ENCODE results near the gene DPYD.

DPYD gene

GRCh38 chr1:97461782-97462181 lies 459.1 kb downstream of the DPYD start:
- no peak for DNase-seq (ENCODE audit: extremely low read depth in 1 of 2, low read depth in 1 of 2)

- no peak for DNase-seq (ENCODE audit: extremely low read depth in 1 of 2, low read depth in 1 of 2)
These were observed 463.3 kb downstream of the DPYD start for GRCh38 chr1:97457446-97458089.

- DNase-seq (ENCODE audit: extremely low read depth in 1 of 2, low read depth in 1 of 2): no peak
These were observed 468.9 kb downstream of the DPYD start for GRCh38 chr1:97451944-97452343.

GRCh38 chr1:97451046-97451826 lies 469.6 kb downstream of the DPYD start:
- DNase-seq (ENCODE audit: extremely low read depth in 1 of 2, low read depth in 1 of 2): no peak

- DNase-seq (ENCODE audit: extremely low read depth in 1 of 2, low read depth in 1 of 2): no peak
These were observed 478.9 kb downstream of the DPYD start for GRCh38 chr1:97441966-97442365.

- no peak for DNase-seq (ENCODE audit: extremely low read depth in 1 of 2, low read depth in 1 of 2)
These were observed 487.0 kb downstream of the DPYD start for GRCh38 chr1:97433824-97434177.

GRCh38 chr1:97433094-97433823 lies 487.6 kb downstream of the DPYD start:
- DNase-seq (ENCODE audit: extremely low read depth in 1 of 2, low read depth in 1 of 2): no peak

GRCh38 chr1:97427371-97427770 lies 493.5 kb downstream of the DPYD start:
- no peak for DNase-seq (ENCODE audit: extremely low read depth in 1 of 2, low read depth in 1 of 2)

GRCh38 chr1:97424209-97424608 lies 496.6 kb downstream of the DPYD start:
- DNase-seq (ENCODE audit: extremely low read depth in 1 of 2, low read depth in 1 of 2): no peak

- DNase-seq (ENCODE audit: extremely low read depth in 1 of 2, low read depth in 1 of 2): no peak
These were observed 497.4 kb downstream of the DPYD start for GRCh38 chr1:97423403-97423802.

- no peak for DNase-seq (ENCODE audit: extremely low read depth in 1 of 2, low read depth in 1 of 2)
These were observed 503.2 kb downstream of the DPYD start for GRCh38 chr1:97417661-97418060.

- no peak for DNase-seq (ENCODE audit: extremely low read depth in 1 of 2, low read depth in 1 of 2)
These were observed 506.0 kb downstream of the DPYD start for GRCh38 chr1:97414682-97415312.

GRCh38 chr1:97412737-97413136 lies 508.1 kb downstream of the DPYD start:
- DNase-seq (ENCODE audit: extremely low read depth in 1 of 2, low read depth in 1 of 2): no peak

GRCh38 chr1:97412166-97412565 lies 508.7 kb downstream of the DPYD start:
- DNase-seq (ENCODE audit: extremely low read depth in 1 of 2, low read depth in 1 of 2): no peak

- DNase-seq (ENCODE audit: extremely low read depth in 1 of 2, low read depth in 1 of 2): no peak
These were observed 524.4 kb downstream of the DPYD start for GRCh38 chr1:97396463-97396862.

- DNase-seq (ENCODE audit: extremely low read depth in 1 of 2, low read depth in 1 of 2): no peak
These were observed 528.1 kb downstream of the DPYD start for GRCh38 chr1:97392701-97393100.

- no peak for DNase-seq (ENCODE audit: extremely low read depth in 1 of 2, low read depth in 1 of 2)
These were observed 535.1 kb downstream of the DPYD start for GRCh38 chr1:97385536-97386277.

GRCh38 chr1:97384294-97384968 lies 536.4 kb downstream of the DPYD start:
- no peak for DNase-seq (ENCODE audit: extremely low read depth in 1 of 2, low read depth in 1 of 2)

GRCh38 chr1:97383797-97384196 lies 537.0 kb downstream of the DPYD start:
- DNase-seq (ENCODE audit: extremely low read depth in 1 of 2, low read depth in 1 of 2): no peak

GRCh38 chr1:97382206-97382605 lies 538.6 kb downstream of the DPYD start:
- no peak for DNase-seq (ENCODE audit: extremely low read depth in 1 of 2, low read depth in 1 of 2)

All from activated CD8-positive, alpha-beta memory T cell treated with anti-CD3 and anti-CD28 coated beads for 1 hour (primary cell).